H1 (cell line): ENCODE data around the gene TMEM260. TPM values are rescaled to one million over a fixed set of nuclear protein-coding genes. Genes with fewer than 3 reads are reported as not detected.
A peak's percentile ranks its signal among the peaks of the same experiment; 100 is the strongest.

ENCODE experiments used
- CTCF ChIA-PET: fragments of 300-600 bp; sonication (Branson Sonifier 250); formaldehyde crosslinking; loops from one replicate; lab custom pipeline; 2021; ENCODE audit not compliant: partially characterized antibody; lab: Charles Lee
- POLR2A ChIA-PET: fragments of 300-600 bp; sonication (Branson Sonifier 250); formaldehyde crosslinking; loops from one replicate; lab custom pipeline; 2021; ENCODE audit warnings: inconsistent platforms; ENCODE audit not compliant: partially characterized antibody; lab: Charles Lee
- DNase-seq, 2 experiments: peaks; one replicate each; pipeline versions ENCODE4 v3.0.0 to v3.0.0-alpha.2; 2010 to 2022; ENCODE audit warnings: low spot score in 2 of 2, low read depth in 1 of 2, mixed read lengths in 1 of 2
- FAIRE-seq: peaks from 2 replicates; lab custom pipeline; 2011; peaks lifted over from hg19 to GRCh38; lab: Jason Lieb, UNC
- H2AFZ ChIP-seq: 2 replicates; pipeline ENCODE4 v1.8.1; 2012; ENCODE audit warnings: low read length, inconsistent platforms
- H2AK5ac ChIP-seq: 2 replicates; pipeline ENCODE4 v1.6.1; 2013; ENCODE audit warnings: low read depth, low read length
- H2BK120ac ChIP-seq: replicated peaks from 2 replicates; pipeline ENCODE3; 2013; ENCODE audit warnings: low read depth, low read length, inconsistent platforms
- H2BK12ac ChIP-seq: 2 replicates; pipeline ENCODE4 v1.6.1; 2013; ENCODE audit warnings: low read depth, low read length
- H2BK15ac ChIP-seq: 2 replicates; pipeline ENCODE4 v1.6.1; 2013; ENCODE audit warnings: low read length
- H2BK20ac ChIP-seq: 2 replicates; pipeline ENCODE4 v1.6.1; 2013; ENCODE audit warnings: low read length
- H2BK5ac ChIP-seq: 2 replicates; pipeline ENCODE4 v1.6.1; 2013; ENCODE audit warnings: low read depth, low read length
- H3K14ac ChIP-seq: 2 replicates; pipeline ENCODE4 v1.6.1; 2013; ENCODE audit warnings: inconsistent platforms; ENCODE audit not compliant: insufficient read length
- H3K18ac ChIP-seq: 2 replicates; pipeline ENCODE4 v1.6.1; 2013; ENCODE audit warnings: low read length; ENCODE audit errors: extremely low read depth
- H3K23ac ChIP-seq: 2 replicates; pipeline ENCODE4 v1.6.1; 2013; ENCODE audit warnings: inconsistent platforms; ENCODE audit not compliant: insufficient read length
- H3K23me2 ChIP-seq: 2 replicates; pipeline ENCODE4 v1.6.1; 2013; ENCODE audit warnings: low read depth, low read length
- H3K27ac ChIP-seq: 2 replicates; pipeline ENCODE4 v1.6.1; 2011; ENCODE audit warnings: low read depth, low read length, inconsistent platforms
- H3K27me3 ChIP-seq, 4 experiments: replicated peaks in 1 of 4; 1 replicate in 1 of 4; 2 replicates in 3 of 4; pipeline versions ENCODE4 v1.6.1 to v1.8.1; 2011 to 2013; ENCODE audit warnings: low read length in 3 of 4, mild to moderate bottlenecking in 3 of 4, inconsistent platforms in 2 of 4, mixed read lengths in 2 of 4, moderate library complexity in 1 of 4; ENCODE audit not compliant: control insufficient read depth in 3 of 4, insufficient read depth in 3 of 4; ENCODE audit errors: extremely low read depth in 1 of 4
- H3K36me3 ChIP-seq, 4 experiments: 2 replicates each; pipeline versions ENCODE4 v1.6.1 to v1.8.1; 2011 to 2013; ENCODE audit warnings: mild to moderate bottlenecking in 4 of 4, low read length in 3 of 4, moderate library complexity in 2 of 4, control low read depth in 1 of 4, inconsistent platforms in 1 of 4; ENCODE audit not compliant: insufficient read depth in 4 of 4, control insufficient read depth in 2 of 4
- H3K4ac ChIP-seq: replicated peaks from 2 replicates; pipeline ENCODE3; 2013; ENCODE audit warnings: low read length, low read depth, mixed read lengths, inconsistent platforms; ENCODE audit not compliant: insufficient read length
- H3K4me1 ChIP-seq, 4 experiments: replicated peaks in 1 of 4; 1 replicate in 1 of 4; 2 replicates in 3 of 4; pipeline versions ENCODE4 v1.6.1 to v1.8.1; 2011 to 2013; ENCODE audit warnings: low read length in 3 of 4, inconsistent platforms in 2 of 4, mixed read lengths in 1 of 4; ENCODE audit not compliant: insufficient read depth in 4 of 4, control insufficient read depth in 3 of 4
- H3K4me2 ChIP-seq, 2 experiments: 2 replicates each; pipeline versions ENCODE4 v1.6.1 to v1.8.1; 2011 to 2013; ENCODE audit warnings: low read depth in 2 of 2, low read length in 2 of 2, control low read depth in 1 of 2, inconsistent platforms in 1 of 2, mild to moderate bottlenecking in 1 of 2; ENCODE audit not compliant: insufficient read depth in 1 of 2
- H3K4me3 ChIP-seq, 4 experiments: fragments of 200-600, 300-600 bp in 1 of 4; sonication (generic), shearing (Covaris generic), sonication (Bioruptor Twin) in 1 of 4; 2 replicates each; pipeline versions ENCODE4 v1.5.1 to v1.8.1; 2011 to 2016; ENCODE audit warnings: low read length in 4 of 4, low read depth in 3 of 4, control low read depth in 2 of 4, inconsistent platforms in 2 of 4, mild to moderate bottlenecking in 2 of 4, mixed read lengths in 1 of 4, moderate library complexity in 1 of 4; ENCODE audit not compliant: insufficient read depth in 2 of 4; ENCODE audit errors: extremely low read depth in 1 of 4
- H3K56ac ChIP-seq: replicated peaks from 2 replicates; pipeline ENCODE3; 2013; ENCODE audit warnings: low read depth, mild to moderate bottlenecking, mixed read lengths, low read length, inconsistent platforms; ENCODE audit not compliant: insufficient read length
- H3K79me1 ChIP-seq: 2 replicates; pipeline ENCODE4 v1.6.1; 2013; ENCODE audit warnings: low read depth, low read length, control low read depth
- H3K79me2 ChIP-seq, 2 experiments: 2 replicates each; pipeline versions ENCODE4 v1.6.1 to v1.8.1; 2012 to 2013; ENCODE audit warnings: low read length in 2 of 2, mild to moderate bottlenecking in 2 of 2, inconsistent platforms in 1 of 2; ENCODE audit not compliant: insufficient read depth in 2 of 2, control insufficient read depth in 1 of 2
- H3K9ac ChIP-seq, 4 experiments: replicated peaks in 1 of 4; 1 replicate in 1 of 4; 2 replicates in 3 of 4; pipeline versions ENCODE4 v1.6.1 to v1.8.1; 2011 to 2013; ENCODE audit warnings: low read depth in 3 of 4, low read length in 3 of 4, control low read depth in 2 of 4, mild to moderate bottlenecking in 2 of 4, moderate library complexity in 2 of 4, inconsistent platforms in 1 of 4; ENCODE audit errors: extremely low read depth in 1 of 4
- H3K9me3 ChIP-seq, 2 experiments: 2 replicates each; pipeline versions ENCODE4 v1.6.1 to v1.8.1; 2012 to 2013; ENCODE audit warnings: mild to moderate bottlenecking in 2 of 2, moderate library complexity in 2 of 2, control low read depth in 1 of 2, inconsistent platforms in 1 of 2, low read depth in 1 of 2, low read length in 1 of 2, mixed read lengths in 1 of 2; ENCODE audit not compliant: insufficient read depth in 2 of 2
- H4K20me1 ChIP-seq, 2 experiments: replicated peaks in 1 of 2; 2 replicates each; pipeline versions ENCODE3 to v1.8.1; 2011 to 2013; ENCODE audit warnings: inconsistent platforms in 2 of 2, low read length in 2 of 2, mild to moderate bottlenecking in 1 of 2; ENCODE audit not compliant: insufficient read depth in 2 of 2, control insufficient read depth in 1 of 2
- H4K5ac ChIP-seq: 2 replicates; pipeline ENCODE4 v1.6.1; 2013; ENCODE audit warnings: low read length, low read depth, mixed read lengths, inconsistent platforms; ENCODE audit not compliant: insufficient read length
- H4K8ac ChIP-seq: 2 replicates; pipeline ENCODE4 v1.8.0; 2013; ENCODE audit warnings: mild to moderate bottlenecking, moderate library complexity, low read length, inconsistent platforms; ENCODE audit not compliant: insufficient read depth; ENCODE audit errors: extremely low read depth
- H4K91ac ChIP-seq: replicated peaks from 2 replicates; pipeline ENCODE3; 2013; ENCODE audit warnings: low read length, mixed read lengths, inconsistent platforms; ENCODE audit not compliant: insufficient read length
- CTCF ChIP-seq, 3 experiments: IDR thresholded peaks; 1 replicate in 2 of 3; 2 replicates in 1 of 3; pipeline versions ENCODE4 v1.5.1 to v1.6.1; 2011; ENCODE audit warnings: low read length in 3 of 3, mild to moderate bottlenecking in 3 of 3, inconsistent platforms in 2 of 3, low read depth in 1 of 3, moderate library complexity in 1 of 3; ENCODE audit not compliant: insufficient read depth in 1 of 3; ENCODE audit errors: control extremely low read depth in 1 of 3
- EP300 ChIP-seq, 2 experiments: IDR thresholded peaks; 1 replicate in 1 of 2; 2 replicates in 1 of 2; pipeline ENCODE4 v1.6.1; 2011 to 2012; ENCODE audit warnings: low read depth in 2 of 2, low read length in 2 of 2, mild to moderate bottlenecking in 2 of 2, borderline replicate concordance in 1 of 2, inconsistent platforms in 1 of 2, moderate library complexity in 1 of 2
- JUND ChIP-seq: IDR thresholded peaks from 2 replicates; pipeline ENCODE4 v1.6.1; 2011; ENCODE audit warnings: mild to moderate bottlenecking, improper control_type of control experiment, low read length
- KDM1A ChIP-seq: fragments of 200-600, 300-600 bp; sonication (generic); IDR thresholded peaks from 2 replicates; pipeline ENCODE4 v1.7.1; 2016; ENCODE audit warnings: mild to moderate bottlenecking, low read length, borderline replicate concordance
- POLR2AphosphoS5 ChIP-seq: IDR thresholded peaks from 2 replicates; pipeline ENCODE4 v1.6.1; 2011; ENCODE audit warnings: low read depth, low read length
- RAD21 ChIP-seq, 2 experiments: IDR thresholded peaks in 1 of 2; conservative IDR thresholded peaks in 1 of 2; 2 replicates each; pipeline ENCODE4 v1.6.1; 2011; ENCODE audit warnings: low read depth in 2 of 2, low read length in 2 of 2, improper control_type of control experiment in 1 of 2, inconsistent platforms in 1 of 2, mild to moderate bottlenecking in 1 of 2, moderate library complexity in 1 of 2
- RFX5 ChIP-seq: IDR thresholded peaks from 2 replicates; pipeline ENCODE4 v1.6.1; 2011; ENCODE audit warnings: low read depth, low read length, improper control_type of control experiment, borderline replicate concordance
- SP4 ChIP-seq: IDR thresholded peaks from 2 replicates; pipeline ENCODE4 v1.6.1; 2012; ENCODE audit warnings: low read length, inconsistent platforms
- WGBS, 2 experiments: shearing (Covaris generic) in 1 of 2; methylation state at CpG; one replicate each; pipeline versions ENCODE4 v1.1.6 to v1.1.7; 2013 to 2015; ENCODE audit warnings: low lambda C conversion rate in 2 of 2, mixed read lengths in 2 of 2, inconsistent platforms in 1 of 2, low coverage in 1 of 2, missing lambda C conversion rate in 1 of 2; ENCODE audit not compliant: insufficient replicate concordance in 2 of 2, insufficient coverage in 1 of 2, insufficient read length in 1 of 2; ENCODE audit errors: extremely low coverage in 1 of 2, missing lambda C conversion rate in 1 of 2; 5-methylcytosine and 5-hydroxymethylcytosine counted together
- polyA plus RNA-seq, 7 experiments: library from polyadenylated mRNA; depleted of rRNA in 3 of 7; stranded (reverse) in 5 of 7; unstranded in 2 of 7; fragments of >200 nt in 5 of 7; fragments of 200-250 nt in 2 of 7; gene quantifications; 1 replicate in 5 of 7; 2 replicates in 1 of 7; 4 replicates in 1 of 7; pipeline versions ENCODE4 v1.2.1 to v1.2.3, GENCODE V29; 2011 to 2013; ENCODE audit warnings: missing spikeins in 2 of 7, mixed read lengths in 2 of 7
- total RNA-seq: library from RNA; stranded (reverse); fragmentation: NEBNext Ultra II Directional; extraction: Animal tissue kit (Norgen Biotek cat#: 25700); gene quantifications from 2 replicates; pipeline ENCODE4 v1.2.1, GENCODE V29; 2021

TMEM260 gene
- total and polyA plus RNA-seq, 2 of the 8 experiments (the other 6 are each of a cell fraction or from before 2014, with no cell fraction given) = 14.4 to 15.2 TPM

DNA sequence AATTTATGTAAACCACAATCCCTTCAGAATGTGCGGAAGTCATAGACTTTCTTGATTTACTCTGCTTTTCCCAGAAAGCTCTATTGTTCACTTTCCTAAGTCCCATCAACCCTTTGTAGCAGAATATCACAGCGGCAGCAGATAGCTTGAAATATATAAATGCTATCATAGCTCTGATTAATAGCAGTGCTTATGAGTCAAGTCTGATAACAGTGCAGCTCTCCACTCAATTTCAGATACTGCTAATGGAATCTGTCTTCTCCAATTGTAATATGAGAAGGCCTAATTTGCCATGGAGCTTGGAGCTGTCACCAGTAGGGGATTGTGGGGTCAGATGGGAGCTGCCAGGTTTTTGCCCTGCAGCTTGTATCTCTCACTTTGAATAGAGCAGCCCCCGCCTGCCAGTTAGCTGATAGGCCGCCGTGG is 10.9 kb downstream of the TMEM260 start:
- no peak overlapping the region for H3K18ac ChIP-seq
- H3K4ac ChIP-seq = no peak overlapping the region
- H3K4me2 ChIP-seq = no peak overlapping the region
- H3K23ac ChIP-seq = no peak overlapping the region
- TF ChIP-seq RAD21 (IDR thresholded peaks at IDR 0.05 in 1 of 2, conservative IDR thresholded peaks at IDR 0.05 in 1 of 2; ENCODE audit: low read depth in 2 of 2, low read length in 2 of 2) (peak in 1 of 2 experiments; percentile 34; a peak in 2 of 4 replicates), EP300 (IDR thresholded peaks at IDR 0.05; ENCODE audit: borderline replicate concordance in 1 of 2, low read depth in 2 of 2, low read length in 2 of 2) (no peak), POLR2AphosphoS5 (no peak), SP4 (no peak), RFX5 (no peak), JUND (no peak), KDM1A (no peak), CTCF (IDR thresholded peaks at IDR 0.05; ENCODE audit: control extremely low read depth in 1 of 3, insufficient read depth in 1 of 3, low read depth in 1 of 3, low read length in 3 of 3) (peak in 1 of 3 experiments; percentile 27; a peak in 2 of 4 replicates)
- TF ChIP-seq, all 59 proteins: peak for 2
- 84% methylated on average over 5 of the region's 5 CpGs; no CpG with 5 or more reads in 1 of the 2 experiments for WGBS, 2 experiments
- peaks cover 0 to 5% (median 0%) of the 10 kb centered on the region in 4 experiments; a peak in 1 of 7 replicates for H3K4me1 ChIP-seq
- no peak overlapping the region for H2BK12ac ChIP-seq
- H3K27ac ChIP-seq = no peak overlapping the region
- no peak overlapping the region for H2AFZ ChIP-seq
- H3K4me3 ChIP-seq = no peak overlapping the region
- no peak overlapping the region for H3K14ac ChIP-seq
- no peaks in the 10 kb centered on the region for H3K23me2 ChIP-seq
- peaks cover 0 to 9% (median 0%) of the 10 kb centered on the region in 4 experiments; a peak in 2 of 8 replicates for H3K36me3 ChIP-seq
- H4K91ac ChIP-seq = no peak overlapping the region
- DNase-seq (no peak), FAIRE-seq (no peak)
- no peak overlapping the region for H4K8ac ChIP-seq
- no peak overlapping the region for H2BK15ac ChIP-seq
- H2AK5ac ChIP-seq = no peak overlapping the region
- CTCF ChIA-PET = interaction anchor here (0.7 to 2.4 kb wide), 12 partner anchors 12 to 729 kb away, joined by 3 to 18 read pairs (median 4); partner anchors contain the start of gene TMEM260
- no peaks in the 10 kb centered on the region for H3K27me3 ChIP-seq
- no peak overlapping the region for H2BK20ac ChIP-seq
- H2BK120ac ChIP-seq = no peak overlapping the region
- H3K79me2 ChIP-seq = no peaks in the 10 kb centered on the region
- H4K20me1 ChIP-seq = no peaks in the 10 kb centered on the region
- no peak overlapping the region for H4K5ac ChIP-seq
- H3K79me1 ChIP-seq = no peaks in the 10 kb centered on the region
- POLR2A ChIA-PET = interaction anchor here (0.9 to 1.2 kb wide), 2 partner anchors 9 to 10 kb away, joined by 3 to 6 read pairs; no protein-coding TSS in a partner anchor
- H2BK5ac ChIP-seq = no peak overlapping the region
- no peaks in the 10 kb centered on the region for H3K9me3 ChIP-seq
- H3K9ac ChIP-seq = no peak overlapping the region
- no peak overlapping the region for H3K56ac ChIP-seq
